GM13977 (cell line): ENCODE measurements around the gene ARID1B.

Source experiments
- DNase-seq: peaks from one replicate; pipeline ENCODE4 v3.0.0; 2012; ENCODE audit warnings: low spot score
- in situ Hi-C: fragments of 300-500 bp; cut with MboI; formaldehyde crosslinking; loops from one replicate; pipeline ENCODE4 v1.12.0; 2022; ENCODE audit warnings: low sequenced_read_pairs, low pct_unique_long_range_greater_than_20kb, mixed read lengths, inconsistent platforms; ENCODE audit not compliant: unreplicated experiment
- TF ChIP-seq, protein P1 (sequence below): IDR thresholded peaks from 2 replicates; pipeline ENCODE4 v1.5.1; 2012; ENCODE audit warnings: mild to moderate bottlenecking, control low read depth; ENCODE audit not compliant: insufficient read depth; ENCODE audit errors: extremely low read depth, missing control alignments

The ARID1B gene

GRCh38 chr6:157201083-157201482, 423.9 kb downstream of the ARID1B start:
- in situ Hi-C loops, result no loop called here
- TF ChIP-seq, protein P1, sequence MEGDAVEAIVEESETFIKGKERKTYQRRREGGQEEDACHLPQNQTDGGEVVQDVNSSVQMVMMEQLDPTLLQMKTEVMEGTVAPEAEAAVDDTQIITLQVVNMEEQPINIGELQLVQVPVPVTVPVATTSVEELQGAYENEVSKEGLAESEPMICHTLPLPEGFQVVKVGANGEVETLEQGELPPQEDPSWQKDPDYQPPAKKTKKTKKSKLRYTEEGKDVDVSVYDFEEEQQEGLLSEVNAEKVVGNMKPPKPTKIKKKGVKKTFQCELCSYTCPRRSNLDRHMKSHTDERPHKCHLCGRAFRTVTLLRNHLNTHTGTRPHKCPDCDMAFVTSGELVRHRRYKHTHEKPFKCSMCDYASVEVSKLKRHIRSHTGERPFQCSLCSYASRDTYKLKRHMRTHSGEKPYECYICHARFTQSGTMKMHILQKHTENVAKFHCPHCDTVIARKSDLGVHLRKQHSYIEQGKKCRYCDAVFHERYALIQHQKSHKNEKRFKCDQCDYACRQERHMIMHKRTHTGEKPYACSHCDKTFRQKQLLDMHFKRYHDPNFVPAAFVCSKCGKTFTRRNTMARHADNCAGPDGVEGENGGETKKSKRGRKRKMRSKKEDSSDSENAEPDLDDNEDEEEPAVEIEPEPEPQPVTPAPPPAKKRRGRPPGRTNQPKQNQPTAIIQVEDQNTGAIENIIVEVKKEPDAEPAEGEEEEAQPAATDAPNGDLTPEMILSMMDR, result no peak
- DNase-seq, result no peak

GRCh38 chr6:157203312-157203744, 426.1 kb downstream of the ARID1B start:
- TF ChIP-seq, protein P1, result no peak
- DNase-seq, result peak; percentile 80
- in situ Hi-C loops, result no loop called here

- TF ChIP-seq, protein P1, result no peak
- in situ Hi-C loops, result no loop called here
- DNase-seq, result no peak
Observed at GRCh38 chr6:157203764-157204163, 426.6 kb downstream of the ARID1B start.

- no peak for DNase-seq
- in situ Hi-C loops, result no loop called here
- TF ChIP-seq, protein P1, result no peak
Observed at GRCh38 chr6:157205473-157206358, 428.5 kb downstream of the ARID1B start.

DNA sequence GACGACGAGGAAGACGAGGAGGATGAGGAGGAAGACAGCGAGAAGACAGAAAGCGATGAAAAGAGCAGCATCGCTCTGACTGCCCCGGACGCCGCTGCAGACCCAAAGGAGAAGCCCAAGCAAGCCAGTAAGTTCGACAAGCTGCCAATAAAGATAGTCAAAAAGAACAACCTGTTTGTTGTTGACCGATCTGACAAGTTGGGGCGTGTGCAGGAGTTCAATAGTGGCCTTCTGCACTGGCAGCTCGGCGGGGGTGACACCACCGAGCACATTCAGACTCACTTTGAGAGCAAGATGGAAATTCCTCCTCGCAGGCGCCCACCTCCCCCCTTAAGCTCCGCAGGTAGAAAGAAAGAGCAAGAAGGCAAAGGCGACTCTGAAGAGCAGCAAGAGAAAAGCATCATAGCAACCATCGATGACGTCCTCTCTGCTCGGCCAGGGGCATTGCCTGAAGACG, 429.2 kb downstream of the ARID1B start:
- TF ChIP-seq, protein P1, result no peak
- in situ Hi-C loops, result no loop called here

DNA sequence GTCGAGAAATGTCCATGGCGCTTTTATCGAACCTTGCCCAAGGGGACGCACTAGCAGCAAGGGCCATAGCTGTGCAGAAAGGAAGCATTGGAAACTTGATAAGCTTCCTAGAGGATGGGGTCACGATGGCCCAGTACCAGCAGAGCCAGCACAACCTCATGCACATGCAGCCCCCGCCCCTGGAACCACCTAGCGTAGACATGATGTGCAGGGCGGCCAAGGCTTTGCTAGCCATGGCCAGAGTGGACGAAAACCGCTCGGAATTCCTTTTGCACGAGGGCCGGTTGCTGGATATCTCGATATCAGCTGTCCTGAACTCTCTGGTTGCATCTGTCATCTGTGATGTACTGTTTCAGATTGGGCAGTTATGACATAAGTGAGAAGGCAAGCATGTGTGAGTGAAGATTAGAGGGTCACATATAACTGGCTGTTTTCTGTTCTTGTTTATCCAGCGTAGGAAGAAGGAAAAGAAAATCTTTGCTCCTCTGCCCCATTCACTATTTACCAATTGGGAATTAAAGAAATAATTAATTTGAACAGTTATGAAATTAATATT, 430.4 kb downstream of the ARID1B start:
- in situ Hi-C loops, result no loop called here
- TF ChIP-seq, protein P1, result no peak
- no peak for DNase-seq

More for the DNA sequence above, 429.2 kb downstream of the ARID1B start:
- DNase-seq, result no peak
